Fibroblast of pulmonary artery (primary cell): ENCODE measurements around the gene ELF2.
"Not testable (repeated sequence)": the region's sequence is repeated elsewhere in the genome, so short reads cannot be mapped to it uniquely, and the experiment has no call there.

Experiments used
- DNase-seq: peaks from one replicate; pipeline ENCODE4 v3.0.0-alpha.2; 2010; ENCODE audit warnings: low read depth
- H3K4me3 ChIP-seq: replicated peaks from 2 replicates; pipeline ENCODE4 v1.5.1; 2011; ENCODE audit warnings: low read depth, mild to moderate bottlenecking, control low read depth, low read length, moderate library complexity
- CTCF ChIP-seq: IDR thresholded peaks from 2 replicates; pipeline ENCODE4 v1.5.1; 2011; ENCODE audit warnings: mild to moderate bottlenecking, control low read depth, low read length, inconsistent platforms; ENCODE audit errors: missing control alignments

ELF2 gene

GRCh38 chr4:139126898-139127297 lies 50.1 kb downstream of the ELF2 start:
- no peak for TF ChIP-seq CTCF
- no peak for DNase-seq
- no peak overlapping the region for H3K4me3 ChIP-seq

- no peak overlapping the region for H3K4me3 ChIP-seq
Observed at GRCh38 chr4:139123910-139124309, 53.1 kb downstream of the ELF2 start.

GRCh38 chr4:139118365-139118764 lies 58.7 kb downstream of the ELF2 start:
- H3K4me3 ChIP-seq = no peak overlapping the region
- no peak for DNase-seq
- TF ChIP-seq CTCF = no peak

More at GRCh38 chr4:139123910-139124309, 53.1 kb downstream of the ELF2 start:
- DNase-seq = no peak
- TF ChIP-seq CTCF = no peak

- TF ChIP-seq CTCF = no peak
- no peak for DNase-seq
Observed at GRCh38 chr4:139115226-139115625, 61.8 kb downstream of the ELF2 start.

GRCh38 chr4:139114795-139115194 lies 62.2 kb downstream of the ELF2 start:
- not testable (repeated sequence) for H3K4me3 ChIP-seq, DNase-seq

More at GRCh38 chr4:139115226-139115625, 61.8 kb downstream of the ELF2 start:
- no peak overlapping the region for H3K4me3 ChIP-seq

- DNase-seq = no peak
- no peak for TF ChIP-seq CTCF
- no peak overlapping the region for H3K4me3 ChIP-seq
Observed at GRCh38 chr4:139112650-139113049, 64.4 kb downstream of the ELF2 start.

- TF ChIP-seq CTCF = no peak
Observed at GRCh38 chr4:139108567-139109128, 68.4 kb downstream of the ELF2 start.

More at GRCh38 chr4:139108567-139109128, 68.4 kb downstream of the ELF2 start:
- no peak overlapping the region for H3K4me3 ChIP-seq
- DNase-seq = no peak
